Hepatocyte (in vitro differentiated cells): ENCODE measurements around the gene ZNF43. TPM values are rescaled to one million over a fixed set of nuclear protein-coding genes. Genes with fewer than 3 reads are reported as not detected.
"Not testable (repeated sequence)": the region's sequence is repeated elsewhere in the genome, so short reads cannot be mapped to it uniquely, and the experiment has no call there.

Source experiments
- DNase-seq: peaks from one replicate; pipeline ENCODE4 v3.0.0-alpha.2; 2016; ENCODE audit warnings: low spot score
- H2AFZ ChIP-seq: fragments of 200-600 bp; sonication (generic); 2 replicates; pipeline ENCODE4 v1.6.0; 2016; ENCODE audit warnings: antibody characterized with exemption, mild to moderate bottlenecking
- H3K27ac ChIP-seq: fragments of 200-600 bp; sonication (generic); 2 replicates; pipeline ENCODE4 v1.5.1; 2016; ENCODE audit warnings: mild to moderate bottlenecking
- H3K27me3 ChIP-seq: fragments of 200-600 bp; sonication (generic); 2 replicates; pipeline ENCODE4 v1.6.1; 2016
- H3K36me3 ChIP-seq: fragments of 200-600 bp; sonication (generic); replicated peaks from 2 replicates; pipeline ENCODE4 v1.5.1; 2016; ENCODE audit warnings: low read depth; ENCODE audit not compliant: insufficient read depth
- H3K4me1 ChIP-seq: fragments of 200-600 bp; sonication (generic); 2 replicates; pipeline ENCODE4 v1.5.1; 2016; ENCODE audit warnings: mild to moderate bottlenecking, moderate library complexity; ENCODE audit not compliant: insufficient read depth
- H3K4me2 ChIP-seq: fragments of 200-600 bp; sonication (generic); 2 replicates; pipeline ENCODE4 v1.6.0; 2016
- H3K4me3 ChIP-seq: fragments of 200-600 bp; sonication (generic); 2 replicates; pipeline ENCODE4 v1.5.1; 2016; ENCODE audit warnings: mild to moderate bottlenecking
- H3K79me2 ChIP-seq: fragments of 200-600 bp; sonication (generic); 2 replicates; pipeline ENCODE4 v1.6.0; 2017; ENCODE audit warnings: mild to moderate bottlenecking
- H3K9me2 ChIP-seq: fragments of 200-600 bp; sonication (generic); replicated peaks from 2 replicates; pipeline ENCODE4 v1.6.0; 2017; ENCODE audit warnings: mild to moderate bottlenecking; ENCODE audit not compliant: insufficient read depth
- H3K9me3 ChIP-seq: fragments of 200-600 bp; sonication (generic); 2 replicates; pipeline ENCODE4 v1.5.1; 2016; ENCODE audit warnings: low read depth, mild to moderate bottlenecking
- H4K20me1 ChIP-seq: fragments of 200-600 bp; sonication (generic); 2 replicates; pipeline ENCODE4 v1.6.0; 2016; ENCODE audit warnings: mild to moderate bottlenecking; ENCODE audit not compliant: insufficient read depth, poor library complexity, severe bottlenecking
- EZH2 ChIP-seq: fragments of 200-600 bp; sonication (generic); IDR thresholded peaks from 2 replicates; pipeline ENCODE4 v1.6.1; 2016; ENCODE audit warnings: antibody characterized with exemption, mild to moderate bottlenecking, borderline replicate concordance
- EZH2phosphoT487 ChIP-seq: fragments of 200-600 bp; sonication (generic); IDR thresholded peaks from one replicate; pipeline ENCODE4 v1.6.1; 2018; ENCODE audit warnings: antibody characterized with exemption, mild to moderate bottlenecking, low read depth, moderate library complexity; ENCODE audit not compliant: unreplicated experiment, severe bottlenecking
- WGBS: methylation state at CpG from one replicate; pipeline ENCODE4 v1.1.6; 2016; ENCODE audit warnings: low lambda C conversion rate; ENCODE audit errors: missing lambda C conversion rate; 5-methylcytosine and 5-hydroxymethylcytosine counted together
- polyA plus RNA-seq: library from polyadenylated mRNA; unstranded; fragments of >200 nt; fragmentation: Nextera tagmentation; extraction: Ambion mirVana; gene quantifications from 2 replicates; pipeline ENCODE4 v1.2.1, GENCODE V29; 2016
- total RNA-seq: library from RNA; depleted of rRNA; stranded (reverse); fragments of >200 nt; gene quantifications from 2 replicates; pipeline ENCODE4 v1.2.3, GENCODE V29; 2014
- TF ChIP-seq, protein P1 (sequence below): fragments of 200-600 bp; sonication (generic); IDR thresholded peaks from 2 replicates; pipeline ENCODE4 v1.5.1; 2016; ENCODE audit warnings: antibody characterized with exemption, mild to moderate bottlenecking; ENCODE audit not compliant: poor library complexity

Gene ZNF43
- total and polyA plus RNA-seq, 2 experiments from 2014 or later = 7.9 to 18.1 TPM

DNA sequence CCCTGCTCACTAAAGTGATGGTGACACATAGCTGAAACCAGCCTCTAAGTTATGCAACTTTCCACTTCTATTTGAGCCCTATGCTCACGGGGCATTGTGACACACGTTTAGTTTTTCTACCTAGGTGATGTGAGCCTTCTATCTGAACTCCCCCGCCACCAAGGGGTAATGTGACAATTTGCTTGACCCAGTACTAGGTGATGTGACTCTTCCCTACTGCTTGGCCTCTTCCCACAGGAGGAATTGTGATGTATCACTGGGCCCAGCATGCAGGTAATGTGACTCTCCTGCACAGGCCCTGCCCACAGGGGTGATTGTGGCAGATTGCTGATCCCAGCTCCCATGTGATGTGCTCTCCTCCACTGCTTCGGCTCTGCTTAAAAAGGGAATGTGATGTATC lies 42.7 kb upstream of the ZNF43 start:
- Histone ChIP-seq H3K4me3 (no peak overlapping the region), H3K36me3 (no peaks in the 10 kb centered on the region), H4K20me1 (no peaks in the 10 kb centered on the region), H3K27me3 (no peaks in the 10 kb centered on the region), H3K9me3 (no peaks in the 10 kb centered on the region), H3K4me2 (no peak overlapping the region), H2AFZ (no peak overlapping the region), H3K9me2 (no peaks in the 10 kb centered on the region), H3K4me1 (no peaks in the 10 kb centered on the region), H3K27ac (no peak overlapping the region), H3K79me2 (no peaks in the 10 kb centered on the region)
- WGBS = 70% methylated on average over 4 of the region's 4 CpGs
- no peak for DNase-seq
- TF ChIP-seq, protein P1, sequence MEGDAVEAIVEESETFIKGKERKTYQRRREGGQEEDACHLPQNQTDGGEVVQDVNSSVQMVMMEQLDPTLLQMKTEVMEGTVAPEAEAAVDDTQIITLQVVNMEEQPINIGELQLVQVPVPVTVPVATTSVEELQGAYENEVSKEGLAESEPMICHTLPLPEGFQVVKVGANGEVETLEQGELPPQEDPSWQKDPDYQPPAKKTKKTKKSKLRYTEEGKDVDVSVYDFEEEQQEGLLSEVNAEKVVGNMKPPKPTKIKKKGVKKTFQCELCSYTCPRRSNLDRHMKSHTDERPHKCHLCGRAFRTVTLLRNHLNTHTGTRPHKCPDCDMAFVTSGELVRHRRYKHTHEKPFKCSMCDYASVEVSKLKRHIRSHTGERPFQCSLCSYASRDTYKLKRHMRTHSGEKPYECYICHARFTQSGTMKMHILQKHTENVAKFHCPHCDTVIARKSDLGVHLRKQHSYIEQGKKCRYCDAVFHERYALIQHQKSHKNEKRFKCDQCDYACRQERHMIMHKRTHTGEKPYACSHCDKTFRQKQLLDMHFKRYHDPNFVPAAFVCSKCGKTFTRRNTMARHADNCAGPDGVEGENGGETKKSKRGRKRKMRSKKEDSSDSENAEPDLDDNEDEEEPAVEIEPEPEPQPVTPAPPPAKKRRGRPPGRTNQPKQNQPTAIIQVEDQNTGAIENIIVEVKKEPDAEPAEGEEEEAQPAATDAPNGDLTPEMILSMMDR = no peak
- TF ChIP-seq EZH2 (no peak), EZH2phosphoT487 (no peak)

DNA sequence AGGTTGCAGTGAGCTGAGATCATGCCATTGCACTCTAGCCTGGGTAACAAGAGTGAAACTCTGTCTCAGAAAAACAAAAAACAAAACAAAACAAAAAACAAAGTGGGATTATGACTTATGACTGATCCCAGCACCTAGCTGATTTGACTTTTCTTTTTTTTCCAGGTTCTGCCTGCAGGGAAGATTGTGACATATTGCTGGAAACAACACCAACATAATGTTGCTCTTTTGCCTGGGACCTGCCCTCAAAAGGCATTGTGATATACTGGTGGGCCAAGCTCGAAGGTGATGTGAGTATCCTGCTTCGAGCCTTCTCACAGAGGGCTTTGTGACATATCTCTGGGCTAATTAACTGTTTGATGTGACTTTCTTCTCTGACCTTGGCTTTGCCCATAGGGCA lies 42.0 kb upstream of the ZNF43 start:
- no peaks in the 10 kb centered on the region for H4K20me1 ChIP-seq
- H3K9me3 ChIP-seq = no peaks in the 10 kb centered on the region
- H3K36me3 ChIP-seq = no peaks in the 10 kb centered on the region
- no peaks in the 10 kb centered on the region for H3K9me2 ChIP-seq
- WGBS = 69% methylated on average over 2 of the region's 2 CpGs
- H3K79me2 ChIP-seq = no peaks in the 10 kb centered on the region
- H3K4me3 ChIP-seq = no peak overlapping the region
- no peak for DNase-seq
- no peak overlapping the region for H2AFZ ChIP-seq
- H3K4me2 ChIP-seq = no peak overlapping the region
- TF ChIP-seq EZH2phosphoT487 = no peak
- TF ChIP-seq, protein P1 = no peak
- TF ChIP-seq EZH2 = no peak
- no peaks in the 10 kb centered on the region for H3K4me1 ChIP-seq
- no peaks in the 10 kb centered on the region for H3K27me3 ChIP-seq
- no peak overlapping the region for H3K27ac ChIP-seq

DNA sequence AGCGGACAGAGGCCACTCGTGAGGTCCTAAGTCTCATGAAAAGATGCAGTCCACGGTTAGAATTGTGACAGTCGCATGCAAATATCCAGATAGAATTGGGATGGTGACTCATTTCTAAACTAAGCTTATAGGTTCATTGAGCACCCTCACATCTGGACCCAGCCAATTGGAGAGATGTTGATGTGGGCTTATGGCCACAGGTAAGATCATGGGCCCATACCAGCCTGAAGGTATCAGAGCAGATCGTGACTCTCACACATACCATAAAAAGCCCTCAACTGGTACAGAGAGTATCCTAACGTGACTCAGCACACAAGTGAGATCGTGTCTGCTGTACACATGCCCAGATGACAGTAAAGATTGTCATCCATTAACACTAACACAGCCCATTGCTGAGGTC lies 40.6 kb upstream of the ZNF43 start:
- DNase-seq, H4K20me1 ChIP-seq, H3K4me2 ChIP-seq, H3K79me2 ChIP-seq, H3K9me3 ChIP-seq, H3K4me3 ChIP-seq, H3K9me2 ChIP-seq, H3K36me3 ChIP-seq, H3K27ac ChIP-seq, H2AFZ ChIP-seq, H3K4me1 ChIP-seq, H3K27me3 ChIP-seq: not testable (repeated sequence)
- WGBS = 86% methylated on average over 7 of the region's 7 CpGs

DNA sequence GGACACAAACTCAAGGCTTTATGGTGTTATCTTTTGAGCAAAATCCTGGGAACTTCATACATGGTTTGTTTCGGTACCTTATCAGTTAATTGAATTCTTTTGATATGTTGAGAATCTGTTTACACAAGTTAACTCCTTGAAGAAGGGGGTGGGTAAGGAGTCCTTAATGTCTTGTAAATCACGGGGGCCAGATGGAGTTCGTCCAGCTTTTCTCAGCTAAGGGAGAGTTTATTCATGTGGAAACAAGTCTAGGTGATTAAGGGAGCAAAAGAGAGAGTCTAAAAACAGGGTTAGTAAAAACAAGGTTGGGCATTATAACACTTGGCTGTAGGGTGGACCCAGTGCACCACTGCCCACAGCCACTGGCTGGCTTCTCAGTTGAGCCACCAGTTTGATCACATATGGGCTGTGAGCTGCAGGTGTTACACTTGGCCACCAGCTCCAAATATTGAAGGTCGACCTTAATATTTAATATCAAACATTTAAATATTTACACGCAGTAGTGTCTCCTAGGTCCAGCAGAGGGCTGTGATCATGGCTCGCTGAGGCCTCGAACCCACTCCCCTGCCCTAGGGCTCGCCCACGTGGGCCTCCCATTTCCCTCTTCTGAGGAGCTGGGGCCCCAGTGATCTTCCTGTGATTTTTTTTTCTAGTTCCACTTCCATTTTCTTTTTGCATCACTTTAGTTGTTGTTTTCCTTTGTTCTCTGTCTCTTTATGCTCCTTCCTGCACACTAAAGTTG lies 21.0 kb upstream of the ZNF43 start:
- no peak overlapping the region for H3K4me2 ChIP-seq
- WGBS = 71% methylated on average over 9 of the region's 9 CpGs
- DNase-seq = no peak

More for the DNA sequence above, 21.0 kb upstream of the ZNF43 start:
- Histone ChIP-seq H3K27ac (no peak overlapping the region), H3K9me3 (no peaks in the 10 kb centered on the region), H3K4me1 (no peaks in the 10 kb centered on the region), H3K36me3 (no peaks in the 10 kb centered on the region), H3K79me2 (no peaks in the 10 kb centered on the region), H3K9me2 (no peaks in the 10 kb centered on the region), H4K20me1 (no peaks in the 10 kb centered on the region), H2AFZ (no peak overlapping the region), H3K4me3 (no peak overlapping the region), H3K27me3 (no peaks in the 10 kb centered on the region)
- no peak for TF ChIP-seq EZH2
- TF ChIP-seq, protein P1 = no peak
- TF ChIP-seq EZH2phosphoT487 = no peak
